Gastroesophageal sphincter (tissue), 4 donors: ENCODE results near the gene RASGEF1C. TPM values are rescaled to one million over a fixed set of nuclear protein-coding genes. Genes with fewer than 3 reads are reported as not detected.

ENCODE experiments used
- ATAC-seq: fragments of 150-250 bp; one replicate; pipeline ENCODE4 v1.9.1; 2016; ENCODE audit warnings: mild to moderate bottlenecking, moderate library complexity
- H3K27ac ChIP-seq, 4 donors: fragments of 200-600 bp; sonication (generic) in 3 of 4; 1 replicate in 3 of 4; 2 replicates in 1 of 4; pipeline ENCODE4 v1.5.1; 2016 to 2019
- H3K27me3 ChIP-seq: fragments of 200-600 bp; sonication (generic); one replicate; pipeline ENCODE4 v1.5.1; 2019
- H3K36me3 ChIP-seq, 2 donors: fragments of 200-600 bp; sonication (generic); one replicate each; pipeline ENCODE4 v1.5.1; 2019; ENCODE audit warnings: control low read depth in 1 of 2
- H3K4me1 ChIP-seq, 3 donors: fragments of 200-600 bp; sonication (generic); 1 replicate in 2 of 3; 2 replicates in 1 of 3; pipeline ENCODE4 v1.5.1; 2016 to 2019; ENCODE audit warnings: control low read depth in 2 of 3
- H3K4me3 ChIP-seq, 2 donors: fragments of 200-600 bp; sonication (generic); one replicate each; pipeline ENCODE4 v1.5.1; 2019; ENCODE audit warnings: mild to moderate bottlenecking in 1 of 2, moderate library complexity in 1 of 2
- H3K9me3 ChIP-seq, 3 donors: fragments of 200-600 bp; sonication (generic); one replicate each; pipeline ENCODE4 v1.5.1; 2017 to 2019; ENCODE audit warnings: control low read depth in 2 of 3
- EP300 ChIP-seq: sonication (generic); formaldehyde crosslinking; IDR thresholded peaks from one replicate; pipeline ENCODE4 v1.6.1; 2017; ENCODE audit warnings: antibody characterized with exemption, mild to moderate bottlenecking
- POLR2A ChIP-seq, 2 donors: fragments of 450-650 bp; IDR thresholded peaks; one replicate each; pipeline ENCODE4 v1.6.1; 2017; ENCODE audit warnings: antibody characterized with exemption in 2 of 2, mild to moderate bottlenecking in 2 of 2, moderate library complexity in 1 of 2
- POLR2AphosphoS5 ChIP-seq: sonication (generic); formaldehyde crosslinking; IDR thresholded peaks from one replicate; pipeline ENCODE4 v1.6.1; 2017; ENCODE audit warnings: antibody characterized with exemption
- WGBS, 2 donors: methylation state at CpG; one replicate each; pipeline ENCODE4 v1.1.5; 2018; ENCODE audit warnings: low coverage in 1 of 2; 5-methylcytosine and 5-hydroxymethylcytosine counted together
- total RNA-seq, 4 donors: library from RNA; depleted of rRNA; stranded (reverse); fragments of >200 nt; gene quantifications; one replicate each; pipeline ENCODE4 v1.1.0, GENCODE V29; 2016
- TF ChIP-seq, protein P1 (sequence below), 4 experiments: fragments of 200-600 bp in 2 of 4; fragments of 450-650 bp in 2 of 4; sonication (generic) in 1 of 4; IDR thresholded peaks; one replicate each; pipeline ENCODE4 v1.5.1; 2017 to 2019; ENCODE audit warnings: antibody characterized with exemption in 4 of 4, mild to moderate bottlenecking in 2 of 4, moderate library complexity in 2 of 4

The RASGEF1C gene
- total RNA-seq, 4 donors from 2014 or later, result 0.81 to 8.4 (median 2.0) TPM

GRCh38 chr5:180204276-180204819, 4.7 kb downstream of the RASGEF1C start:
- H3K36me3 ChIP-seq, result no peaks in the 10 kb centered on the region
- H3K4me3 ChIP-seq, result no peak overlapping the region
- H3K27ac ChIP-seq, result no peak overlapping the region
- WGBS, 2 donors, result 50 to 88% methylated on average over 1 of the region's 1 CpG
- peaks cover 64% of the 10 kb centered on the region for H3K27me3 ChIP-seq
- no peak for ATAC-seq
- H3K9me3 ChIP-seq, result no peaks in the 10 kb centered on the region
- peaks cover 0 to 14% (median 0%) of the 10 kb centered on the region in 3 donors for H3K4me1 ChIP-seq
- TF ChIP-seq POLR2AphosphoS5 (no peak), POLR2A (IDR thresholded peaks at IDR 0.05) (no peak), EP300 (no peak)
- TF ChIP-seq, protein P1, sequence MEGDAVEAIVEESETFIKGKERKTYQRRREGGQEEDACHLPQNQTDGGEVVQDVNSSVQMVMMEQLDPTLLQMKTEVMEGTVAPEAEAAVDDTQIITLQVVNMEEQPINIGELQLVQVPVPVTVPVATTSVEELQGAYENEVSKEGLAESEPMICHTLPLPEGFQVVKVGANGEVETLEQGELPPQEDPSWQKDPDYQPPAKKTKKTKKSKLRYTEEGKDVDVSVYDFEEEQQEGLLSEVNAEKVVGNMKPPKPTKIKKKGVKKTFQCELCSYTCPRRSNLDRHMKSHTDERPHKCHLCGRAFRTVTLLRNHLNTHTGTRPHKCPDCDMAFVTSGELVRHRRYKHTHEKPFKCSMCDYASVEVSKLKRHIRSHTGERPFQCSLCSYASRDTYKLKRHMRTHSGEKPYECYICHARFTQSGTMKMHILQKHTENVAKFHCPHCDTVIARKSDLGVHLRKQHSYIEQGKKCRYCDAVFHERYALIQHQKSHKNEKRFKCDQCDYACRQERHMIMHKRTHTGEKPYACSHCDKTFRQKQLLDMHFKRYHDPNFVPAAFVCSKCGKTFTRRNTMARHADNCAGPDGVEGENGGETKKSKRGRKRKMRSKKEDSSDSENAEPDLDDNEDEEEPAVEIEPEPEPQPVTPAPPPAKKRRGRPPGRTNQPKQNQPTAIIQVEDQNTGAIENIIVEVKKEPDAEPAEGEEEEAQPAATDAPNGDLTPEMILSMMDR (IDR thresholded peaks at IDR 0.05), result no peak

DNA sequence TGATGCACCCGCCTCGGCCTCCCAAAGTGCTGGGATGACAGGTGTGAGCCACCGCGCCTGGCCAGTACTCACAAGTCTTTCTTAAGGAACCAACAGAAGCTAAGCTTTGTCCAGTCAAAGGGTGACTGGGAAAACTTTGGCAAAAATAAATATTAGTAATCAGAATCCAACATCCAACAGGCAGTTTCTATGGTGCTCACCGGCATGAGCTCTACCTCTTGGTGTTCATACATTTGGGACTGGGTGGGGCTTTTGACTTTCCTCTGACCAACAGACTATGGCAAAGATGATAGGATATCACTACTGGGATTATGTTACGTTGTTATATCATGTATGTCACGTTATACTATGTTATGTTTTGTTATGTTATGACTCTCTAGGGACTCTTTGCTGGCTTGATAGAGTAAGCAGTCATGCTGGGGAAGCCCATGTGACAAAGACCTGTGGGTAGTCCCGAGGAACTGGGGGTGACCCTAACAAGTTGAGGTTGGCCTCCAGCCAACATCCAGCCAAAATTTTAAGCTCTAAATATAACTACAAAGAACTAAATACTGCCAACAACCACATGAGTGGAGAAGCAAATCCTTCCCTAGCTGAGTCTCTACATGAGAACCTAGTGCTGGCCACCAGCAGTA, 6.0 kb downstream of the RASGEF1C start:
- no peak overlapping the region for H3K27ac ChIP-seq
- no peak for ATAC-seq
- TF ChIP-seq, protein P1 (IDR thresholded peaks at IDR 0.05), result no peak
- no peak for TF ChIP-seq POLR2A (IDR thresholded peaks at IDR 0.05)
- TF ChIP-seq POLR2AphosphoS5, result no peak
- no peak for TF ChIP-seq EP300
- H3K36me3 ChIP-seq, result no peaks in the 10 kb centered on the region
- peaks cover 0 to 5% (median 0%) of the 10 kb centered on the region in 3 donors for H3K4me1 ChIP-seq
- H3K27me3 ChIP-seq, result peaks cover 68% of the 10 kb centered on the region
- WGBS, 2 donors, result 44 to 92% methylated on average over 4 of the region's 8 CpGs
- no peaks in the 10 kb centered on the region for H3K9me3 ChIP-seq
- no peak overlapping the region for H3K4me3 ChIP-seq

DNA sequence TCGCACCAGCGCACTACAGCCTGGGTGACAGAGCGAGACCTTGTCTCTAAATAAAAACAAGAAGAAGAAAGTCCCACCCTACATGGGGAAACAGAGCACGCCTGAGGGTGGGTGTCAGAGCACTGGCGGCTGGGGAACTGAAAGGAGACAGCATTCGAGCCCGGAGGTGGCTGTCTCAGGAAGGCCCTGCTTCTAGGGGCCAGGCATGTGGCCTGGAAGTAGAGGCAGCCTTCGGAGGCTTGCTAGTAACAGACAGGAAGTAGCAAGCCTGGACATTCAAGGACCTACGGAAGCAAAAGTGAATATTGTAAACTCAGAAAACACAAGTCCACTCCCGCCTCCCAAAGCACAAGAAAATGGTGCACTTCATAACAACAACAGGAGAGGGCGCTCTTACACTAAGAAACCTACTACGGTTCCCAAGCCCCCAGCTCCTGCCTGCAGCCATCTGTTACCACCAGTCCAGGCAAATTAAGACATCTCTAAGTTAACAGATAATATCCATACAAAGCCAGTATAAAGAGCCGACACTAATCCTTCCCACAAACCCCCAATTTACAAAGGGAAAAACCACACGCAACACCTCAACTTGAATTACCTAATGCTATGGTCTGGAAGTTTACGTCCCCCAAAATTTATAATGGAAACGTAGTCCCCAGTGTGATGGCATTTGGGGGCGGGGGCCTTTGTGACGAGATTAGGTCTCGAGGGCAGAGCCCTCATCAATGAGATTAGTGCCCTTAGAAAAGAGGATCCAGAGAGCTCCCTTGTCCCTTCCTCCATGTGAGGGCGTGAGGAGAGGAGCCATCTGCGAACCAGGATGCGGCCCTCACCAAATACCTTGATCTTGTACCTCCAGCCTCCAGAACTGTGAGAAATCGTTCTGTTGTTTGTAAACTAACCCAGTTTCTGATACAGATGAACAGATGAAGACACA, 7.7 kb downstream of the RASGEF1C start:
- WGBS, 2 donors, result 65 to 74% methylated on average over 12 to 15 of the region's 23 CpGs
- H3K27me3 ChIP-seq, result peaks cover 66% of the 10 kb centered on the region

DNA sequence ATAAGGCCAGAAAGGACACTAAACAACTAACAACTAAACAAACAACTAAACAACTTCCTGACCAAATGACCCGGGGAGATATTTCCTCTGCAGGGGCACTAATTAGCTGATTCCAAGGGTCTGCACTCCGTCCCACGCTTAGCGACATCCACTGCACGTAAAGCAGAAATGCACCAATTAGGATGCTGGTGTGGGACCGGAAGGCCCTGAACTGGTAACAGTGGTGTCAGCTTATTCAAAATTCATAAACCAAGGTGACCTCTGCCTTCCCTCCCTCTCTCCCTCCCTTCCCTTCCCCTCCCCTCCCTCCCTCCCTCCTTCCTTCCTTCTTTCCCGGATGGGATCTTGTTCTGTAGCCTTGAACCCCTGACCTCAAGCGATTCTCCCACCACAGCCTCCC, 9.6 kb downstream of the RASGEF1C start:
- ATAC-seq, result no peak
- H3K4me1 ChIP-seq, result no peaks in the 10 kb centered on the region
- H3K27me3 ChIP-seq, result peaks cover 51% of the 10 kb centered on the region
- H3K27ac ChIP-seq, result no peak overlapping the region
- H3K4me3 ChIP-seq, result no peak overlapping the region
- WGBS, 2 donors, result 60 to 77% methylated on average over 6 to 8 of the region's 8 CpGs
- TF ChIP-seq POLR2A (IDR thresholded peaks at IDR 0.05) (no peak), EP300 (no peak), POLR2AphosphoS5 (no peak)
- TF ChIP-seq, protein P1 (IDR thresholded peaks at IDR 0.05), result no peak
- H3K9me3 ChIP-seq, result no peaks in the 10 kb centered on the region
- H3K36me3 ChIP-seq, result no peaks in the 10 kb centered on the region

More for the DNA sequence above, 7.7 kb downstream of the RASGEF1C start:
- Histone ChIP-seq H3K4me3 (no peak overlapping the region), H3K4me1 (no peaks in the 10 kb centered on the region), H3K36me3 (no peaks in the 10 kb centered on the region), H3K9me3 (no peaks in the 10 kb centered on the region), H3K27ac (no peak overlapping the region)
- ATAC-seq, result no peak
- TF ChIP-seq, protein P1 (IDR thresholded peaks at IDR 0.05), result no peak
- TF ChIP-seq EP300, result no peak
